Calu3 (cell line): ENCODE measurements around the gene MYPOP. TPM values are rescaled to one million over a fixed set of nuclear protein-coding genes. Genes with fewer than 3 reads are reported as not detected.

ENCODE experiments used
- Bru-seq: library from RNA; stranded (reverse); fragments of 400-500 nt; gene quantifications from one replicate; lab custom pipeline; 2021; lab: Mats Ljungman, UMichigan
- BruChase-seq, 2 experiments: library from RNA; stranded (reverse); fragments of 400-500 nt; gene quantifications; one replicate each; lab custom pipeline; 2021; lab: Mats Ljungman, UMichigan
- BruUV-seq: library from RNA; stranded (reverse); fragments of 400-500 nt; replicated peaks from 2 replicates; lab custom pipeline; 2021; lab: Mats Ljungman, UMichigan
- CTCF ChIA-PET: fragments of 300-600 bp; sonication (Branson Sonifier 250); formaldehyde crosslinking; loops from one replicate; lab custom pipeline; 2022; ENCODE audit warnings: antibody characterized with exemption; lab: Charles Lee
- DNase-seq: peaks from one replicate; pipeline ENCODE4 v3.0.0; 2022
- H3K27ac Mint-ChIP-seq: one replicate; pipeline ENCODE4 v1.8.0; 2022; ENCODE audit warnings: mixed read lengths; ENCODE audit not compliant: unreplicated experiment
- H3K27me3 Mint-ChIP-seq: one replicate; pipeline ENCODE4 v1.8.0; 2022; ENCODE audit warnings: mixed read lengths; ENCODE audit not compliant: unreplicated experiment
- H3K36me3 Mint-ChIP-seq: one replicate; pipeline ENCODE4 v1.8.0; 2022; ENCODE audit warnings: mild to moderate bottlenecking, moderate library complexity, mixed read lengths; ENCODE audit not compliant: insufficient read depth, unreplicated experiment
- H3K4me1 Mint-ChIP-seq: one replicate; pipeline ENCODE4 v1.8.0; 2022; ENCODE audit warnings: mild to moderate bottlenecking, low read depth, mixed read lengths; ENCODE audit not compliant: unreplicated experiment
- H3K4me3 Mint-ChIP-seq: one replicate; pipeline ENCODE4 v1.8.0; 2022; ENCODE audit warnings: mild to moderate bottlenecking, low read depth, moderate library complexity, mixed read lengths; ENCODE audit not compliant: unreplicated experiment
- H3K9me3 Mint-ChIP-seq: one replicate; pipeline ENCODE4 v1.8.0; 2022; ENCODE audit warnings: low read depth, mixed read lengths; ENCODE audit not compliant: unreplicated experiment
- intact Hi-C: fragments of 100-400 bp; cut with micrococcal nuclease; formaldehyde crosslinking; loops from one replicate; pipeline ENCODE4 v1.10.0; 2022; ENCODE audit not compliant: unreplicated experiment
- long read RNA-seq: library from polyadenylated mRNA; stranded (forward); transcript quantifications from one replicate; pipeline ENCODE4 v2.0.0, GENCODE V29; 2022
- total RNA-seq: library from RNA; stranded (reverse); gene quantifications from 2 replicates; pipeline ENCODE4 v1.2.3, GENCODE V29; 2022
- TF ChIP-seq, protein P1 (sequence below): fragments of 200-600 bp; IDR thresholded peaks from one replicate; pipeline ENCODE4 v1.8.0; 2022; ENCODE audit warnings: antibody characterized with exemption; ENCODE audit not compliant: unreplicated experiment

Gene MYPOP
- total RNA-seq = 11.9 and 13.1 TPM in 2 replicates
- Bru-seq, nascent RNA = percentile 46 among the genes with signal in this experiment
- BruChase-seq, experiment 1, labeled RNA remaining after a 6-hour chase = percentile 64 among the genes with signal in this experiment
- BruChase-seq, experiment 2, labeled RNA remaining after a 2-hour chase = percentile 61 among the genes with signal in this experiment
- long read RNA-seq, partial matches to known transcripts = 1 of 29 reads
- long read RNA-seq, other reads (novel, unspliced or antisense) = 27 of 29 reads

DNA sequence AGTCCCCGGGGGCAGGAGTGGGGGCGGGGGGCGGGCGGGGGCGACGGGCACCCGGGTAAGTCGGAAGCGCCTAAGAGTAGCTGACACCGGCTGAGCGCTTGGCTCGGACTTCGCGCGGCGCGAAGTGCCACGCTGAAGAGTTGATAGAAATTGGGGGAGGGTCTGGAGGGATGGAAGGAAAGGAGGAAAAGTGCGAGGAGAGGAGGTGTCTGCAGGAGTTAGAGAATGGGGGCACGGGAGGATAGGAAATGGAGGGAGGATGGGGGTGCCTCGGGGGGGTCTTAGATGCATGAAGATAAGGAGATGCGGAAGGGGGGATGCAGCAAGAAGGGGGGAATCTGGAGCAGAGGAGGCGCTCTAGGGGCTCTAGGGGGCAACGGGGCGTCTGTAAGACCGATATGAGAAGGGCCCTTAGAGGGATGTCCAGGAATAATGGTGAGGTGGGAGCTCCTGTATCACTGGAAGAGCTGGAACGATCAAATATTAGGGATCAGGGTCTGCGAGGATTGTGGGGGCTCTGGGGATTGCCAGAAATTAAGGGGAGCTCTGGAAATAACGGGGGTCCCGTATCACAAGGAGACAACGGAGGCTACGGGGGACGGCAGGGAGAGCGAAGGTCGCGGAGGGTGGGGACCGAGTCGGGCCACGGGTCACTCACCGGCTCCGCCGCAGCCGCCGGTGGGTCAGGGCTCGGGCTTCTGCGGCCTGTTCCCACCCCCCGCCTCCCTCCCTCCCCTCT, at the start of gene MYPOP:
MYPOP (minus strand) TSS at position 702 of the 739 bp plus-strand sequence. CDS start 840 bp downstream, outside the sequence.
- Mint-ChIP-seq H3K27ac (peak within 1 kb of the TSS; percentile 78), H3K4me3 (peak within 1 kb of the TSS; percentile 98), H3K4me1 (no peaks in the 10 kb centered on the region), H3K9me3 (no peaks in the 10 kb centered on the region), H3K27me3 (peaks cover 13% of the 10 kb centered on the region), H3K36me3 (peaks cover 36% of the 10 kb centered on the region)
- DNase-seq = no peak
- intact Hi-C loops = no loop called here
- BruUV-seq = no TSS peak
- CTCF ChIA-PET = interaction anchor here (0.6 to 2.2 kb wide), 11 partner anchors 13 to 132 kb away, joined by 3 to 8 read pairs (median 4); partner anchors contain the start of genes CCDC61, FOXA3 and IRF2BP1
- TF ChIP-seq, protein P1, sequence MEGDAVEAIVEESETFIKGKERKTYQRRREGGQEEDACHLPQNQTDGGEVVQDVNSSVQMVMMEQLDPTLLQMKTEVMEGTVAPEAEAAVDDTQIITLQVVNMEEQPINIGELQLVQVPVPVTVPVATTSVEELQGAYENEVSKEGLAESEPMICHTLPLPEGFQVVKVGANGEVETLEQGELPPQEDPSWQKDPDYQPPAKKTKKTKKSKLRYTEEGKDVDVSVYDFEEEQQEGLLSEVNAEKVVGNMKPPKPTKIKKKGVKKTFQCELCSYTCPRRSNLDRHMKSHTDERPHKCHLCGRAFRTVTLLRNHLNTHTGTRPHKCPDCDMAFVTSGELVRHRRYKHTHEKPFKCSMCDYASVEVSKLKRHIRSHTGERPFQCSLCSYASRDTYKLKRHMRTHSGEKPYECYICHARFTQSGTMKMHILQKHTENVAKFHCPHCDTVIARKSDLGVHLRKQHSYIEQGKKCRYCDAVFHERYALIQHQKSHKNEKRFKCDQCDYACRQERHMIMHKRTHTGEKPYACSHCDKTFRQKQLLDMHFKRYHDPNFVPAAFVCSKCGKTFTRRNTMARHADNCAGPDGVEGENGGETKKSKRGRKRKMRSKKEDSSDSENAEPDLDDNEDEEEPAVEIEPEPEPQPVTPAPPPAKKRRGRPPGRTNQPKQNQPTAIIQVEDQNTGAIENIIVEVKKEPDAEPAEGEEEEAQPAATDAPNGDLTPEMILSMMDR = no peak

DNA sequence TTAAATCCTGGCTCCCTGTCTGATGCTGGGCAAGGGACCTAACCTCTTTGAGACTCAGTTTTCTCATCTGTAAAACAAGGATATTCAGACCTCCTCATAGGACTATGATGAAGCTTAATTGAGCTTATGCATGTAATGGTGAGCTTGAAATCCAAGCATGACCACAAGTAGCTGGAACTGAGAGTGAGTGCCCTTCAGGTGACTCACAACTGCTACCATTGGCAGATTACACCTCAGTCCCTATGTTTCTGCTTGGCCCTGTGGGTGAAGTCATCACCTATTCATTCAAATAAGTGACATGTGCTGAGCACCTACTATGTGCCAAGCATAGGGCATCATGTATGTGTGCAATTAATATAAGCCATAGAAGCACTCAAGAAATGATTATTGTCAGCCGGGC, 45.5 kb upstream of the MYPOP start:
- H3K4me3 Mint-ChIP-seq = no peak overlapping the region
- H3K27ac Mint-ChIP-seq = no peak overlapping the region
- no peaks in the 10 kb centered on the region for H3K36me3 Mint-ChIP-seq
- BruUV-seq = no TSS peak
- peaks cover 66% of the 10 kb centered on the region for H3K27me3 Mint-ChIP-seq
- CTCF ChIA-PET = no interaction called here
- intact Hi-C loops = no loop called here
- TF ChIP-seq, protein P1 = no peak
- no peak for DNase-seq
- H3K4me1 Mint-ChIP-seq = no peaks in the 10 kb centered on the region
- H3K9me3 Mint-ChIP-seq = no peaks in the 10 kb centered on the region

- H3K27me3 Mint-ChIP-seq = peaks cover 75% of the 10 kb centered on the region
- intact Hi-C loops = no loop called here
- no peaks in the 10 kb centered on the region for H3K4me1 Mint-ChIP-seq
- BruUV-seq = no TSS peak
- H3K4me3 Mint-ChIP-seq = no peak overlapping the region
- no peak for DNase-seq
- TF ChIP-seq, protein P1 = no peak
- CTCF ChIA-PET = no interaction called here
- no peak overlapping the region for H3K27ac Mint-ChIP-seq
- H3K36me3 Mint-ChIP-seq = no peaks in the 10 kb centered on the region
- no peaks in the 10 kb centered on the region for H3K9me3 Mint-ChIP-seq
Measured at GRCh38 chr19:45940515-45940805, 38.0 kb upstream of the MYPOP start.

DNA sequence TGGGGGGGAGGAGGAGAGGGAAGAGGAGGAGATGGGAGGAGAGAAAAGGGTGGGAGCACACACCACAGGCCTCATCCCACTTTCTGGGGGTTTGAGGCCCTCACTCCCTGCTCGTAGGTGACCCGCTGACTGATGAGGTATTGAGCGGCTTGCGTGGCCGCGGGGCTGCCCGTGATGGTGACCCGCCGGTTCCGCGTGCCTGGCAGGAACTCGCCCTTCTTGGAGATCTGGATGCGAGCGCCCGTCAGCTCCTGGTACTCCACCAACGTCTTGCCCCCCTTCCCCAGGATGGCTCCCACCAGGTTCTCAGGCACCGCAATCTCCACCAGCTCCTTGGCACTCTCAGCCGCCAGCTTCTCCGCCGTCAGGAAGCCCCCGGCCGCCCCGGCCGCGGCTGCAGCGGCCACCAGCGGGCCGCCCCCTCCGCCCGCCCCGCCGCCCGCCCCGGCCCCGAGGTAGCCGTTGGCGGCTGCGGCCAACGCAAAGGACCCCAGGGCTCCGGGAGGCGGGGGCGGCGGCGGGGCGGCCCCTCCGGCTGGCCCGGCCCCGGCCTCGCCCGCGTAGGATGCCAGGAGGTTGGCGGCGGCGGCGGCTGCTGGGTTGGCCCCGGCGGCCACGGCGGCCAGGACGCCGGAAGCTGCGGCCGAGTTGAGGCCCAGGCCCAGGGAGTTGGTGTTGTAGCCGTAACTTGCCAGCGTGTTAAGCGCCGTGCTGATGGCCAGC, 37.5 kb upstream of the MYPOP start:
- TF ChIP-seq, protein P1 = no peak
- peaks cover 75% of the 10 kb centered on the region for H3K27me3 Mint-ChIP-seq
- no peak overlapping the region for H3K4me3 Mint-ChIP-seq
- intact Hi-C loops = no loop called here
- CTCF ChIA-PET = no interaction called here
- no peaks in the 10 kb centered on the region for H3K36me3 Mint-ChIP-seq
- no peaks in the 10 kb centered on the region for H3K4me1 Mint-ChIP-seq
- no TSS peak for BruUV-seq
- DNase-seq = no peak
- H3K9me3 Mint-ChIP-seq = no peaks in the 10 kb centered on the region
- H3K27ac Mint-ChIP-seq = no peak overlapping the region
